Fibroblast of lung (primary cell): ENCODE data around the gene SLC39A8.

Experiments
- CTCF ChIP-seq, 2 donors: IDR thresholded peaks in 1 of 2; conservative IDR thresholded peaks in 1 of 2; 1 replicate in 1 of 2; 2 replicates in 1 of 2; pipeline ENCODE4 v1.5.1; 2011 to 2012; ENCODE audit warnings: low read length in 2 of 2, control low read depth in 1 of 2, inconsistent platforms in 1 of 2, low read depth in 1 of 2, mild to moderate bottlenecking in 1 of 2
- EZH2 ChIP-seq: IDR thresholded peaks from 2 replicates; pipeline ENCODE4 v1.5.1; 2012; ENCODE audit warnings: low read length, control low read depth, mild to moderate bottlenecking; ENCODE audit errors: missing control alignments

GRCh38 chr4:102352781-102353180, 7.5 kb upstream of the SLC39A8 start:
- TF ChIP-seq CTCF (conservative IDR thresholded peaks at IDR 0.05 in 1 of 2, IDR thresholded peaks at IDR 0.05 in 1 of 2; ENCODE audit: low read depth in 1 of 2, low read length in 2 of 2) (no peak), EZH2 (no peak)
